22Rv1 (cell line): ENCODE measurements around the gene PDGFC.

ENCODE experiments used
- H3K27ac ChIP-seq: fragments of 450-650 bp; 2 replicates; pipeline ENCODE4 v1.5.1; 2017
- CTCF ChIP-seq: fragments of 450-650 bp; IDR thresholded peaks from 2 replicates; pipeline ENCODE4 v1.5.1; 2017; ENCODE audit warnings: mild to moderate bottlenecking
- ZFX ChIP-seq: fragments of 450-650 bp; IDR thresholded peaks from 2 replicates; pipeline ENCODE4 v1.6.1; 2017; ENCODE audit warnings: antibody characterized with exemption, borderline replicate concordance

The PDGFC gene

GRCh38 chr4:156929386-156930105 lies 42.1 kb downstream of the PDGFC start:
- no peak overlapping the region for H3K27ac ChIP-seq

GRCh38 chr4:156924774-156925315 lies 46.8 kb downstream of the PDGFC start:
- TF ChIP-seq ZFX (no peak), CTCF (no peak)

More at GRCh38 chr4:156929386-156930105, 42.1 kb downstream of the PDGFC start:
- TF ChIP-seq ZFX (no peak), CTCF (no peak)

GRCh38 chr4:156923525-156923924 lies 48.1 kb downstream of the PDGFC start:
- TF ChIP-seq ZFX (no peak), CTCF (no peak)
- no peak overlapping the region for H3K27ac ChIP-seq

More at GRCh38 chr4:156924774-156925315, 46.8 kb downstream of the PDGFC start:
- H3K27ac ChIP-seq, result no peak overlapping the region

- H3K27ac ChIP-seq, result no peak overlapping the region
Measured at GRCh38 chr4:156915221-156915620, 56.4 kb downstream of the PDGFC start.

GRCh38 chr4:156913234-156913633 lies 58.4 kb downstream of the PDGFC start:
- TF ChIP-seq ZFX (no peak), CTCF (no peak)
- no peak overlapping the region for H3K27ac ChIP-seq

More at GRCh38 chr4:156915221-156915620, 56.4 kb downstream of the PDGFC start:
- TF ChIP-seq CTCF (no peak), ZFX (no peak)

GRCh38 chr4:156909010-156909409 lies 62.6 kb downstream of the PDGFC start:
- no peak overlapping the region for H3K27ac ChIP-seq
- TF ChIP-seq ZFX (no peak), CTCF (no peak)

- no peak for TF ChIP-seq ZFX
- no peak for TF ChIP-seq CTCF
- H3K27ac ChIP-seq, result no peak overlapping the region
Measured at GRCh38 chr4:156906325-156906724, 65.3 kb downstream of the PDGFC start.
